ENCODE data around the gene ASB16.
"Not testable (repeated sequence)": the region's sequence is repeated elsewhere in the genome, so short reads cannot be mapped to it uniquely, and the experiment has no call there.

Gene ASB16, protein sequence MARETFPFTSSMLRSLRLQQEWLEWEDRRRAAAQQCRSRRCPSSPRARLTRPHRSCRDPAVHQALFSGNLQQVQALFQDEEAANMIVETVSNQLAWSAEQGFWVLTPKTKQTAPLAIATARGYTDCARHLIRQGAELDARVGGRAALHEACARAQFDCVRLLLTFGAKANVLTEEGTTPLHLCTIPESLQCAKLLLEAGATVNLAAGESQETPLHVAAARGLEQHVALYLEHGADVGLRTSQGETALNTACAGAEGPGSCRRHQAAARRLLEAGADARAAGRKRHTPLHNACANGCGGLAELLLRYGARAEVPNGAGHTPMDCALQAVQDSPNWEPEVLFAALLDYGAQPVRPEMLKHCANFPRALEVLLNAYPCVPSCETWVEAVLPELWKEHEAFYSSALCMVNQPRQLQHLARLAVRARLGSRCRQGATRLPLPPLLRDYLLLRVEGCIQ

DNA sequence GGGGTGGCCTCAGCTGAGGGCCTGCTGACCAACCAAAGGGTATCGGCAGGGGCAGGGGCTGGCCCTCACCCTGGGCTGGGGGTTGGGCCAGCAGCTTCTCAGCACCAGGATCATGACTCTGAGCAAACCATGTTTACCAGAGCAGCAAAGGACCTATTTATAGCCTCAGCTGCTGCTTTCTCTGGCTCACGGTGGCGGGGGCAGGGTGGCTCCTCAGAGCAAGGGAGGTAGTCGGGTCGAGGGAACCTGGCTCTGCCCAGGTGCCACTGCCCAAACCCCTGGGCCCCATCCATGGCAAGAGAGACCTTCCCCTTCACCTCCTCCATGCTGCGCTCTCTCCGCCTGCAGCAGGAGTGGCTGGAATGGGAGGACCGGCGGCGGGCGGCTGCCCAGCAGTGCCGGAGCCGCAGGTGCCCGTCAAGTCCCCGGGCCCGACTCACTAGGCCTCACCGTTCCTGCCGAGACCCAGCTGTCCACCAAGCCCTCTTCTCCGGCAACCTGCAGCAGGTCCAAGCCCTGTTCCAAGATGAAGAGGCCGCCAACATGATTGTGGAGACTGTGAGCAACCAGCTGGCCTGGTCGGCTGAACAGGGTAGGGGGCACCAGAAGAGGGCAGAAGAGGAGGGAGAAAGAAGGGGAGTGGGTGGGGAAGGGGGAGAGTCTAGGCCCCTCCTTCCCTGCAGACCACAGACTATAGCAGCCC lies at the start of gene ASB16:
Gene ASB16 (plus strand): TSS at position 206 of the 703 bp plus-strand sequence. CDS start 86 bp downstream, at position 292.
- DNase-seq: peak in 6 of 56 donors; percentile 7 to 33 (median 27)

DNA sequence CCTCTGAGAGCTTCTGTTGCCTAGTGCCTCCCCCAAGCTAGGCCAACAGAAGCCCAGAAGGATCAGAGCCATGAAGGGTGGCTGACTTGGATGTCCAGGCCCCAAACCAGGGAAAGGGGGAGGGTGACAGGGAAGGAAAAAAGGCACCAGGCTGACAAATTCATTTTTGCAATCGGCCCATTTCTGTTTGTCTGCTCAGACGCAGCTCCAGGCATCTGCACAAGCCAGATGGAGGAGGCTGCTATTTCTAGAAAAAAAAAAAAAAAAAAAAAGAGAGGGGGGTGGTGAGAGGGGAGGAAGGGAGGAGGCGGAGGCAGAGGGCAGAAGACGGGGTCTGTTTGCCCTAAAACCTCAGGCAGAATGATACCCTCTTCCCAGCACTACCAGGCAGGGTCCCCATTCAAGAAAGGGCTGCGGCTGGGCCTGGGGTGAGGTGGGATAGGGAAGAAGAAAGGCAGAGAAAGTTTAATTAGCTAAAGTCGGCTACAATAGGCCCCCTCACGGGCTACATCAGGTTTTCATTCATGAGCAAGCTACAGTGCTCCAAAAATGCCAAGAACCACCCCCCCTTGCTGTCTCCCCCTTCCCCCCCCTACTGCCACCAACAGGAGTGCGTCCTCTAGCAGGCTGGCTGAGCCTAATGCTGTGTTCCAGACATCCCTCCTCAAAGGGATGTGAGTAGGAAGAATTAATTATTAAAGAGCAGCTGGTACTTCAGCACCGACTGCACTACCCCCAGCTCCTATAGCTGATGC lies 49.5 kb upstream of the ASB16 start:
- DNase-seq: peak in 22 of 56 donors; percentile 15 to 60 (median 30)

DNA sequence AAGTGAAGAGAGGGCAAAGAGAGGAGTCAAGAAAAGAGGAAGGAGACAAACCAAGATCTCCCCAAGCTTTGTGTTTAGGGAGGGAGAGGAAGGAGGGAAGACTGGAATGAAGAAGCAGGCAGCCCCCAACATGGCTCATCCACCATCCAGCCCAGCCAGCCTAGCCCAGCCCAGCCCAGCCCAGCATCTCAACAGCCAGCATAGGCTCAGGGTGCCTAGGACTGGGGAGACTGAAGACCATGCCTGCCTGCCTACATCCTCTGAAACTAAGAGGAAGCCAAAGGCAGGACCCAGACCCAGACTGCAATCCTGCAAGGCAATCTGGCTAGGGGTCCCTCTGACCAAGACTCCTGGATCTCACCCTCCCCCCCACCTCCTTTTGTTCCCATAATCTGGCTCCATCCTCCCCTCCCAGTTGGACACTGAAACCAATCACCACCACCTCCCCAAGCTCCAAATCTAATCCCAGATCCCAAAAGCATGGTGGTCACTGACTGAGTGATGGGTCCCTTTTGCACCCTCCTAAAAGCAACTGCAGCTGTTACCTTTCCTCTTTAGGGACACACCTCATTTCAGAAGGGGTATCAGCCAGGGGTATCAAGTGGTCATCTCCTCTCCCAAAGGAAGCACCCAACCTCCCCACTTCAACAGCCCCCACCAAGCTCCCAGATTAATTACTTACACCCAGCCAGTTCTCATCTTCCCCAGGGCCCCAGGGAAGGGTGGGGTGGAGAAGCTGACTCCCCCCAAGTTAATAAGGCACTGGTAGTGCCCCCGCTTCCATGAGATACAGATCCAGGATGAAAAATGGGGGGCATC lies 48.3 kb upstream of the ASB16 start:
- peak in 1 of 56 donors; percentile 18 for DNase-seq

DNA sequence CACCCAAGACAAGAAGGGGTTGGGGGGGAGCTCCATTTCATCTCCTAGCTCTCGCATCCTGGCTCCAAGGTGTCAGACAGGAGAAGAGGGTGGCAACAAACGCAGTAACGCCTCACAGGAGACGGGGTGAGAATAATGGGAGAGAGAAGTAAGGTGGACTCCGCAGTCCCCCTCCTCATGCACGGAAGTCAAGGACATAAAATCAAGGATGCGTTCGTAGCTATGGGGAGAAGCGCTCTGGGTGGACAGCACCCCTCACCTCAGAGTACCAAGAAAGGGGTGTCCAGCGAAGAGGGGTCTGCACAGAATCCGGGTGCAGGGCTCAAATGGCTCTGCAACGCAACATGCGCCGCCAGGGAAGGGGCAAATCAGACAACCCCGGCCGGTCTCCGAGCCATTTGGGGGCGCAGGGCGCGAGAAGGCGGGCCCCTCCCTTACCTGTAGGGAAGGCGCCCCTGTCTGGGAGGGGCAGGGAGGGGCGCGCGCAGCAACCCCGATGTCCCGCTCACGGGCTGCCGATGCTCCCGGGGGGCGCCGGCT lies 47.6 kb upstream of the ASB16 start:
- peak in 7 of 56 donors; percentile 34 to 73 (median 52) for DNase-seq

DNA sequence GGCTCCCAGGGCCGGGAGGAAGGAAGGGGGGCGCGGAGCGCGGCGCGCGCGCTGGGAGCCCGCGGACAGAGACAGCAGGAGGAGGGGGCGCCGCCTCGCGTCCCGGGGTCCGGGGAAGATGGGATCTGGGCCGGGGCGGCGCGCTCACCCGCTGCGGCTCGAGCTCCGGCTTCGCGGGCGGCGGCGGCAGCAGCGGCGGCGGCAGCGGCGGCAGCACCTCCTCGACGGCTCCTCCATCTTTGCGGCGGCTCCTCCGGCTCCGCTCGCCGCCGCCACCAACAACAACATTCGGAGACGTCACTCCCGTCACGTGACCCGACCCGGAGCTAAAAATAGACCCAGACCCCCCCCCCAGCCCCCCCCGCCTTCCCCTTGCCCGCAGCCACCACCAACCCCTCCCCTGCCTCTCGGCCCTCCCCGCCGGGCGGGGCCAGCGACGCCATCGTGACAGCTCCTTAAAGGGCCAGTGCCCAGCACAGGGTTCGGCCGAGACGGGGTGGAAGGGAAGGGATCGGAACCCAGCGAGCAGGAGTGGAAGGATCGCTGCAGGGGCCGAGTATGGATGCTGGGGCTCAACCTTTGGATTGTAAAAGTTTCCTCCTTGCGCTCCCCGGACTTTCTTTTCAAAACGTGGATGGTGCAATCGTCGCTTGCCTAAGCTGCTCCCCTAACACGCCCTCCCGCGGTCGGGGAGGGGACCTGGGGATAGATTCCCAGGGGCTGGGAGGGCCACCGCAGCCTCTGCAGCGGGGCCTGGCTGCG lies 47.0 kb upstream of the ASB16 start, which contains the start of gene HDAC5:
Gene HDAC5 (minus strand): TSS at position 286 of the 762 bp plus-strand sequence. CDS start 6,126 bp downstream, outside the sequence.
- peak; percentile 66 to 99 (median 96) for DNase-seq

DNA sequence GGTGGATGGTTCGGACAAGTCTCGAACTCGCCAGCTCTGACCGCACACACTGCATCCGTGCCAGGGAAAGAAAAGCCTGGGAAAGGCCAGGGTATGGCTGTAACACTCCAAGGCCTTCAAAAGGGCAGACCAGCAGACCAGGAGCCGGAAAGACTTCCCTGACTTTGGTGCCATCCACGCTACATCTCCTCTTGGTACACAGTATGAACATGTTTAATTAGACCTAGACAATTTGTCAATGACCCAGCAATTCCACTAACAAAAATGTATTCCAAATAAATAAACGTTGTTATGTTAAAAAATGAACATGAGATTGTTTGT lies 46.4 kb upstream of the ASB16 start:
- DNase-seq: no peak

DNA sequence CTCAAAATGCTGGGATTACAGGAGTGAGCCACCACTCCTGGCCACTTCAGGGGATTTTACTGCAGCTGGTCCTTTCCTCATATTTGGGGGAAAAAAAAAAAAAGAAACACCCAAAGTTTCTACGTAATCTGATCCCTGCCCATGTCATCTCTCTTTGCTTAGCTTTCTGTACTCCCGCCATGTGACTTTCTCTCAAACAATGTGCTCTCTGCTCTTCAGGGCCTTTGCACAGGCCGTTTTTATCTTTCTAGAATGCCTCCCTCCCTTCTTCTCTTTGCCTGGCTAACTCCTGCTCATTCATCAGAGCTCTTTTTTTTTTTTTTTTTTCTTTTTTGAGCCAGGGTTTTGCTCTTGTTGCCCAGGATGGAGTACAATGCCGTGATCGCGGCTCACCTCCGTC lies 42.1 kb upstream of the ASB16 start:
- DNase-seq: no peak

DNA sequence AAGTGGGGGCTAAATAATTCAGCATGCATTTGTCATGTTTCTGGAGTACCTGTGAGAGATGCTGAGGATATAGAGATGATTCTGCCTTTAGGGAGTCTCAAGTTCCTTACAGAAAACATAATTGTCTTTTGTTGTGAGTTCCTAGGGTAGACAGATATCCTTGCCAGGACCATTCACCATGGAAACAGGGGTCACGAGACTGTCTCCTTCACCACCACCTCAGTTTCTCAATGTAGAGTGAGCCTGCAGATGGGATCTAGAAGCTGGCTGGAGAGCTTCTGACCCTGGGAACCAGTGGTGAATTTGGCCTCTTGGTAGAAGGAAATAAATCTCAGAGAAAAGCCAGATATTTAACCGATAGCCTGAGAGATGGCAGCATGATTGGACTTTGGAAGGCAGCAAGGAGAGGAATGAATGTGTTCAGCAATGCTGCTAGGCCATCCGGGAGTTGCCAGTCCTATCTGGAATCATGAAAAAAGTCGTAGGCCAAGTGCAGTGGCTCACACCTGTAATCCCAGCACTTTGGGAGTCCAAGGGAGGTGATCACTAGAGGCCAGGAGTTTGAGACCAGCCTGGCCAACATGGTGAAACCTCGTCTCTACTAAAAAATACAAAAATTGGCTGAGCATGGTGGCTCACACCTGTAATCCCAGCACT lies 39.7 kb upstream of the ASB16 start:
- DNase-seq: no peak

DNA sequence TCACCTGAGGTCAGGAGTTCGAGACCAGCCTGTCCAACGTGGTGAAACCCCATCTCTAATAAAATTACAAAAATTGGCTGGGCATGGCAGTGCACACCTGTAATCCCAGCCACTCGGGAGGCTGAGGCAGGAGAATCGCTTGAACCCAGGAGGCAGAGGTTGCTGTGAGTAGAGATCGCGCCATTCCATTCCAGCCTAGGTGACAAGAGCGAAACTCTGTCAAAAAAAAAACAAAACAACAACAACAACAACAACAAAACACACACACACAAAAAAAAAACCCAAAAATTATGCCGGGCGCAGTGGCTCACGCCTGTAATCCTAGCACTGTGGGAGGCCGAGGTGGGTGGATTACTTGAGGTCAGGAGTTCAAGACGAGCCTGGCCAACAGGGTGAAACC lies 39.1 kb upstream of the ASB16 start:
- not testable (repeated sequence) for DNase-seq

DNA sequence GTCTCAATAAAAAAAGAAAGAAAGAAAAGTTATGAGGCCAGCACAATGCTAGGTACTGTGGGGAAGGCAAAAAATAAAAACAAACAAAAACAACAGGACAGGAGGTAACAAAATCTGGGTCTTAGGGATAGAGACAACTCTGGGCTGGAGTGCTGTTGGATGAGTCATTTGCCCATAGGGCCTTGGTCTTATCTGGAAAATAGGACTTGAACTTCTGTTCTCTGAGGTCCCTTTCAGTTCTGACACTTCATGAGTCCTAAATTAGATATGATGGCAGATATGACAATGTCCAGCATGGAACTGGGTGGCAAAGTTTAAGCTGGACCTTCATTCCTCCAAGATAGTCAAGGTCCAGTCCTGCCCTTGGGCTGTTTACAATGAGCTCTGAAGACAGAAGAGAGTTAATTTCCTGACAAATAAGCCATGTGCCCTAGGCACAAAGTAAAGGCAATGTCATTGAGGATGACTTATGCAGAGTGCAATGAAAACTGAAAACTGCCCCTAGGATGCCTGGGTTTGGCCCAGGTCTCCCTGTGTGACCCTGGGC lies 38.2 kb upstream of the ASB16 start:
- DNase-seq: no peak

DNA sequence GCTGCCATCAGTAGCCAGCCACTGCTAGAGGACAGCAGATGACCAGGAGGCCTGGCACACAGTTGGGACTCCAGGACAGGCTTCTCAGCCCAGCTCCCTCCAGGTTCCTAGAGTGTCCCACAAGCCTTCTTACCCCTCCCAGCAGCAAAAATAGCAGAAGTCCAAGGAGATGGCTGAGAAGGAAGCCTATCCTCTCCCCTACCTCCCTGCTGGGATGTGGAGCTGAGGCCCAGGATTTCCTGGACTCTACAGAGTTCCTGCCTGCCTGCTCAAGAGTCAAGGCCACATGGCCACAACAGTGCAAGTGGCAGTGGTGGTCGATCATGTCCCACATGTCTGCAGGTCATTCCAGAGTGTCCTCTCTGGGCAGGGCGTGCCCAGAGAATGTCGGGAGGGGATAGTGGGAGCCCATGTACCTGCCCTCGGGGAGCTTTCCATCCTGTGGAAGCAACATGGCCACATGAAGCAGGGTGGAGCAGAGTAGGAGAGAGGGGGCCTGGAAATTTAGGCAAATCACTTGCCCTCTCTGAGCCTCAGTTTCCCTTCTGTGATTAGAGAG lies 36.5 kb upstream of the ASB16 start:
- DNase-seq: no peak

DNA sequence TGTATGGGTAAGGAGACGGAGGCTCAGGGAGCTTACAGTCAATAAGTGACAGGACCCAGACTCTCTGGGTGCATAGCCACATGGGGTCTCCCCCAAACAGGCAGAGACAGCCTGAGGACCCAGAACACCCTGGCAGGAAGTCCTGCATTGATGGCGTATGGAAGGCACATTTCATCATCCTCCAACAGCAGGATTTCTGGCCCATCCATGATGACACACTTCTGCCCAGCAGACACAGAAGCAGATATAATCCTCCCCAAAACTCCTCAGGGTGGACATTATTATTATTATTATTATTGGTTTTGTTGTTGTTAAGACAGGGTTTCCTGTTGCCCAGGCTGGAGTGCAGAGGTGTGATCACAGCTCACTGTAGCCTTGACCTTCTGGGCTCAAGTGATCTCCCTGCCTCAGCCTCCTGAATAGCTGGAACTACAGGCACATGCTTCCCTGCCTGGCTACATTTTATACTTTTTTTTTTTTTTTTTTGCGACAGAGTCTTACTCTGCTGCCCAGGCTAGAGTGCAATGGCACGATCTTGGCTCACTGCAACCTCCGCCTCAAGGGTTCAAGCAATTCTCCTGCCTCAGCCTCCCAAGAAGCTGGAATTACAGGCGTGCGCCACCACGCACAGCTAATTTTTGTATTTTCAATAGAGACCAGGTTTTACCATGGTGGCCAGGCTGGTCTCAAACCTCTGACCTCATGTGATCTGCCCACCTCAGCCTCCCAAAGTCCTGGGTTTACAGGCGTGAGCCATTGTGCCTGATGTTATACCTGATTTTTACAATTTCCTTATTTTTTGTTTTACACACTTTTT lies 35.5 kb upstream of the ASB16 start:
- no peak for DNase-seq

DNA sequence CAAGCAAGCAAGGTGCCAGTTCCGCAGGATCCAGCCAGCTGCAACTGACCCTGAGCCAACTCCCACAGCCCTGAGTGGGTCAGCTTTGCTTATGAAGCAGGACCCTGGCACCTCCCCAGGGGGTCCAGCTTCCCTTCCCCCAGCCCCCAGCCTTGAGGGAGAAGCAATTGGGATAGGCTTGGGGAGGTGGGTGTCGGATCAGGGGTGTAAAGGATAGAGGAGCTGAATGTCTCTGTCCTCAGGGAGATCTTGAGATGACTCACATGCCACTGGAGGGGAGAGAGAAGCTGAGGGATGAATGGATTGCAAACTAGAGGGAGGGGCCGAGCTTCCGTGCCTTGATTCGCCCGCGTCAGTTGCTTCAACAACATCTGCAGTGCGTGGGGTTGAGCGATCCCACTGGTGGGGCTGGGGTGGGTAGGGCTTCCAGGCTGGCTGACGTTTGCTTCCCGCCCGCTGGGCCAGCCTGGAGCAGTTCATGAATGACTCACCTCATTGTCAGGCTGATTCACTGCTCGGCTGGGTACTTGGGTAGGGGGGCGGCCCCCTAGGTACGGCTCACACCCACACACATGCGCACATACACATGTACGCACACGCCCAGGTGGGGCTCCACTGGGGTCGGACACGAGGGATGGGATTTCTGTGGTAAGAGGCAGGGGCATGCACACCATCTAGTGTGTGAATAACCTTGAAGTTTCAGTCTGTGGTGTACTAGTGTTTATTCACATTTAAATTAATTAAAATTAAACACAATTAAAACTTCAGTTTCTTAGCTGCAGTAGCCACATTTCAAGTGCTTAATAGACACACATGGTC lies 32.4 kb upstream of the ASB16 start:
- DNase-seq: peak in 51 of 56 donors; percentile 7 to 94 (median 76)

DNA sequence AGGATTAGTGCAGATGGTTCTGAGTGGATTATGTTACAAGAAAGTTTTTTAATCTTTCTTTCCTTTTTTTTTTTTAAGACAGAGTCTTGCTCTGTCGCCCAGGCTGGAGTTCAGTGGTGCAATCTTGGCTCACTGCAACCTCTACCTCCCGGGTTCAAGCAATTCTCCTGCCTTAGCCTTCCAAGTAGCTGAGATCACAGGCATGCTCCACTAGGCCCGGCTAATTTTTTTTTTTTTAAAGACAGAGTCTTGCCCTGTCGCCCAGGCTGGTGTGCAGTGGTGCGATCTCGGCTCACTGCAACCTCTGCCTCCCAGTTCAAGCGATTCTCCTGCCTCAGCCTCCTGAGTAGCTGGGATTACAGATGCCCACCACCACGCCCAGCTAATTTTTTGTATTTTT lies 26.6 kb upstream of the ASB16 start:
- not testable (repeated sequence) for DNase-seq

DNA sequence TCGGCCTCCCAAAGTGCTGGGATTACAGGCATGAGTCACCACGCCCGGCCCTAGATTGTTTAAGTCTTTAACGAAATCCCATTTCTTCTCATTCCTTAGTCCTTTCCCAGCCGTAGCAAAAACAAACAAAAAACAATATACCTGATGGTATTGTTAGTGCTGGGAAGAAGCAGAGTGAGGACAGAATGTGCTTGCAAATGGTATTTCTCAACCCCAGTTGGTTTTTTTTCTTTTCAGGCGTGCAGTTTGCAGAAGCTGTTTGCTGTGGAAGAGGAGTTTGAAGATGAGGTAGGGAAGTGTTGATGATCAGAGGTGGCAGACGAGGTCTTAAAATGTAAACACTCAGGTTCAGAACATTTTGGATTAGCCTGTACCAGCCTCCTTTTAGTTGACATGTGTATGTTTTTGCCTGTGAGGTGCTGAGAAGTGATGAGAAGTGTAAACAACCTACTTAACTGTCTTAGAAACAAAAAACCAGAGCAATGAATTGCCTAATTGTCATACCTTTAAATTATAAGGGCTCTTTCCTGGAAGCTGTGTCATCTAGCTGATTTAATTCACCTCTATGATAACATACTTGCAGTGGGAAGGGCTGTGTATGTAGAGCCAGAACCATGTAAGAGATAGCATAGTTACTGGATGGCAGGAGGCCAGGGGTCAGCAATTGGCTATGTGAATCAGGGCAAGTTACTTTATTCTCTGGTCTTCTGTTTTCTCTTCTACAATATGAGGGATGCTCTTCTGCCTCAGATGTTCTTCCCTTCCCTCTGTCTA lies 25.4 kb upstream of the ASB16 start:
- DNase-seq: no peak
